GM21723 (cell line): ENCODE measurements around the gene NOCT.
"Not testable (repeated sequence)": the region's sequence is repeated elsewhere in the genome, so short reads cannot be mapped to it uniquely, and the experiment has no call there.

ENCODE experiments used
- ATAC-seq: cut with Tn5 transposase; IDR thresholded peaks from one replicate; pipeline ENCODE4 v1.9.1; 2021; ENCODE audit warnings: mild to moderate bottlenecking, moderate library complexity; ENCODE audit not compliant: unreplicated experiment

NOCT gene

DNA sequence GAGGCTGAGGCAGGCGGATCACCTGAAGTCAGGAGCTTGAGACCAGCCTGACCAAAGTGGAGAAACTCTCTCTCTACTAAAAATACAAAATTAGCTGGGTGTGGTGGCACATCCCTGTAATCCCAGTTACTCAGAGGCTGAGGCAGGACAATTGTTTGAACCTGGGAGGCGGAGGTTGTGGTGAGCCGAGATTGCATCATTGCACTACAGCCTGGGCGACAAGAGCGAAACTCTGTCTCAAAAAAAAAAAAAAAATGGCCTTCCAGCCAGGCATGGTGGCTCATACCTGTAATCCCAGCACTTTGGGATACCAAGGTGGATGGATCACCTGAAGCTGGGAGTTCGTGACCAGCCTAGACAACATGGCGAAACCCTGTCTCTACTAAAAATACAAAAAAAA, 7.3 kb upstream of the NOCT start:
- not testable (repeated sequence) for ATAC-seq

DNA sequence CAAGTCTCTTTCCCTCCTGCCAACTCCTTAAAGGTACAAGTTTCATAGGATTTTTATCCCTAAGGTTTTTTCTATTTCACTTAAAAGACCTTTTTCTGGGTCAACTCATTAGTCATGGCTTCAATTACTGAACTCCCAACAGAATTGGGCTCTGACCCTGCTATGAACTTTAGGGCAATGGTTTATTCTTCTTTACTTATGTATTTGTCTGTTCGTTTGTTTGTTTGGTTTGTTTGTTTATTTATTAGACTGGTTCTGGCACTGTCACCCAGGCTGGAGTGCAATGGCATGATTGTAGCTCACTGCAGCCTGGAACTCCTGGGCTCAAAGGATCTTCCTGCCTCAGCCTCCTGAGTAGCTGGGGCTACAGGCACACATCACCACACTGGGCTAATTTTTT, 5.9 kb upstream of the NOCT start:
- ATAC-seq: no peak

DNA sequence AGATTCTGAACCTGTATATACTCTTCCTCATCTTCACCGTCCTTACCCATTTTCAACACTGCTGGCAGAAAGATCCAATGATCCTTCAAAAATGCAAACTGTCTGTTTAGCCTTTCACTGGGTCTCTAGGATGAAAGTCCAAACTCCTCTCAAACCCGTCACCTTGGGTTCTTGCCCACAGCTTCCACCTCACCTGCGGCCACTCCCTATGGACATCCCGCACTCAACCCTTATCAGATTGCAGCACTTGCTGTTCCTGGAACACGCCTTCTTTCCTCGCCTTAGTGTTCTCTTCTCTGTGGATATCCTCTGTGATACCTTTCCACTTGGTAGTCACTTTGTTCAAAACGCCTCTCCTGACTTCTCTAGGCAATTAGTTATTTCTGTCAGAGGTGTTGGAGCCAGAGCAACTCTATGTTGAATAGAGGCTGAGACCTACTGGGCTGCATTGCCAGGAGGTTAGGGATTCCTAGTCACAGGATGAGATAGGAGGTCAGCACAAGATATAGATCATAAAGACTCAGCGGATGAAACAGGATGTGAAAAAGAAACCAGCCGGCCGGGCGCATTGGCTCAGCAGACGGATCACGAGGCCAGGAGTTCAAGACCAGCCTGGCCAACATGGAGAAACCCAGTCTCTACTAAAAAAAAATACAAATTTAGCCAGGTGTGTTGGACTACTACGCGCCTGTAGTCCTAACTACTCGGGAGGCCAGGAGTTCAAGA, 4.2 kb upstream of the NOCT start:
- no peak for ATAC-seq

DNA sequence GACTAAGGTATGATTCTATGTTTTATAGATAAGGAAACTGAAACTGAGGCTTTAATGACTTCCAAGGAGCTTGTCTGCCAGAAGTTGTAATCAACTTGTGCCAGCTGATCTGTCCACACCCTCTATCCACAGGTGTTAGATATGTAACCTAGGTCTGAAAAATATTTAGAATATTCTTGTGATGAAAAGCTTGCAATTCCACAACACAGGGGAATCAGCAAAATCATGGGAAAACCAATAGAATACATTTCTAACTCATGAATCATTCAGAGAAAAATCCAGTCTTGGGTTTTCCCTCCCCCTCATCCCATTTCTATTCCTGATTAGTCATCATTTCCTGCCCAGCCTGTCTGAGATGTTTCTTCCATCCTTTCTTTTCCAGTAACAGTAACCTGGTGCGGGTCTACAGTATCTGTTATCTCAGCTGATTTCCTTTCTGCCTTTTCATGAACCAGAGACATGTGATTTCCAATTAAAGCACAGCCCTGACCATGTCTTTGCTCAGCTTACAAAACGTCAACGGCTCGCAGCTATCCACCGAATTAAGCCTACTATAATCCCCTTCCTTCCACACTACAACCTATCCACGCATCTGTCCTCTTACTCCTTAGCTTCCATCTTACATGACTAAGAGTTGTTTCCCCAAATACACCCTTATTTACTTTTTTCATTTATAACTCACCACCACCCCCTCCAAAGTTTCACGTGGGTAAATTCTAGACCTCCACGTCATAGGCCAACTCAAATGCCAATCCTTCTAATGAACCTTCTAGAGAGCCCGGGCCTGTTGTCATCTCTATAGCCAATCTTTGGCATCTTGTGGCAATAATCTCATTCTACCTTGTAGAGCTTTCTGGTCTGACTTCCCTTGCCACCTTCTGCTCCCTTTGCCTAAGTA, 961 bp upstream of the NOCT start:
- ATAC-seq: peak; percentile 5

DNA sequence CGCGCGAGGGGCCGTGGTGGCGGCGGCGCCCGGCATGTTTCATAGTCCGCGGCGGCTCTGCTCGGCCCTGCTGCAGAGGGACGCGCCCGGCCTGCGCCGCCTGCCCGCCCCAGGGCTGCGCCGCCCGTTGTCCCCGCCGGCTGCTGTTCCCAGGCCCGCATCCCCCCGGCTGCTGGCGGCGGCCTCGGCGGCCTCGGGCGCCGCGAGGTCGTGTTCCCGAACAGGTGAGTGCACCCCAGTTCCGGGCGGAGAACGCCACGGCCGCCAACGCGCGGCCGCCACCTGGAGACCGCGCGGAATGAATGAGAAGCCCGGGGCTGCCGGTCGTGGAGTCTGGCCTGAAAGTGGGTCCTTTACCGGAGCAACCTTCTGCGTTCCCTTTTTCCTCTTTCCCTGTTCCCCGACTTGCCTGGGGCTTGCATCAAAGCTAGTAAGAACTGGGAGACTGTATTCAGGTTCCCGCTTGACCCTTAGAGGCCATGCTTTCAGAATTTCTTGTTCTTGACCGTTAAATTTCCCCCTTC, 429 bp downstream of the NOCT start:
- ATAC-seq: peak; percentile 43

DNA sequence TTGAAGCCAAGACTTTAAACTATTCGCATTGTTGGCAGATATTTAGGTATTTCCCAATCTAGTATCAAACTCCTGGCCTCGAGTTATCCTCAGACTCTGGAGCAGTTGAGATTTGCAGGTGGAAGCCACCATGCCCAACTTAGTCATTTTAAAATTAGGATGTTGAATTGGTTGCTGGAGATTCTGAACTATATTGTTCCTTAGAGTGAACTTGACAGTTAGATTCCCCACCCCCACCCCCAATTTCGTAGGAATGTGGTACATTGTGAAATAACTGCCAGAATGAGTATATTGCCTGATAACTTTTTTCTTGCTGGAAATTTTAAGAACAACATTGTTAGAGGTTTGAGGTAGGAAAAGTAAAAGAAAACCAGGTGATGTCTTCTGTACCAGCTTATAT, 2.3 kb downstream of the NOCT start:
- no peak for ATAC-seq

DNA sequence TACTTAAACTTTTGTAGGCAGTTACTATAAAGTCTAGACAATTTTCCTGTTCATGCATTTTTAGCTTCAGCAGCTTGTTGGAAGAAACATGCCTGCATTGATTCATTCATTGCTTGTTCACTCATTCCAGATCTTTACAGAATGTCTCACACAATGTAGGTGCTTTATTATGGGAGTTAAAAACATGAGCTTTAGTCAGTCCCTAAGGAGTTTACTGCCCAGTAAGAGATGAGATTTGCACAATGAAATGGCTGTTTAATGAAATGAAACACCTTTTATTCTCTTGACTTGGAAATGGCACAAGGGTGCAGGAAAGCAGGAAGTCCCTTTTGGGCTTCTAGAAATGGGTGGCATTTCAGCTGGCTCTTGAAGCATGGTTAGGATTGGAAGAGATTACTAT, 2.9 kb downstream of the NOCT start:
- ATAC-seq: no peak

DNA sequence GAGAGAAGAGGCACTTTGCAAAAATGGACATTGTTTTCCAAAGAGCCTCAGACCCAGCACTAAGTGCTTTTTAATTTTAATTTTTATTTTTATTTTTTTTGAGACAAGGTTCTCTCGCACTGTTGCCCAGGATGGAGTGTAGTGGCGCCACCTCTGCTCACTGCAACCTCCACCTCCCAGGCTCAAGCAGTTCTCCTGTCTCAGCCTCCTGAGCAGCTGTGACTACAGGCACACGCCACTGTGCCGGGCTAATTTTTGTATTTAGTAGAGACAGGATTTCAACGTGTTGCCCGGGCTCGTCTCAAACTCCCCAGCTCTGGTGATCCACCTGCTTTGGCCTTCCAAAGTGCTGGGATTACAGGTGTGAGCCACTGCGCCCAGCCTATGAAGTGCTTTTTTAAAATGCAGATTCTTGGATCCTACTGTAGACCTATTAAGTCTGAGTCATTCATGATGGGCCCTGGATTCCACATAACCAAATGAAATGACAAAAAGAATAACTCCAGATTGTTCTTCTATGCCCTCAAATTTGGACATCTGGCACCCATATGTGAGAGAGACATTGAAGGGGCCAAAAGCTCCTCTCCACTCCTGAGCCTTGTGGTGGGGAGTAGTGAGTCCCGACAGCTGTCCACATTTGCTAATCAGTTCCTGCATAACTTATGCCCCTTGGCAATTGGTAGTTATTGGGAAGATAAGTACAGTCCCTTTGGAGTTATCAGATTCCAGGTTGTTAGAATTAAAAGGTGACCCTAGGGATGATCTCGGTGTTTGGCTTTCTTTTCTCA, 3.6 kb downstream of the NOCT start:
- no peak for ATAC-seq

DNA sequence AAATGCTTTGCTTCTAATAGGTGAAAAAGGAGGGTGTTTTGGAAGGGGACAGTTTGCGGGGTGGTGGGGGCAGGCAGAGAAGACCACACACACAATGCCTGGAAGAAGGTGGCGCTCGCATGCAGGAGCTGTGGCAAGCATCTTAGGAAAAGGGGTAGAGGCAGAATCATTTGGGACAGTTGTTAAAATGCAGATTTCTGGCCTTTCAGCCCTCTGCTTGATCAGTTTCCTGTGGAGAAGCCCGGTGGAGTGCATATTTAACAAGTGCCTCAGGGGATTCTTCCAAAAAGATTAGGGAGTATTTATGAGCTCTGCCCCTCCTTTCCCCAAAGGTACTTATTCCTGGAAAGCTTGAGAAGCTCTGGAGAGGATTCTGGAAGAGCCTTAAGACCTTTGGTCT, 4.8 kb downstream of the NOCT start:
- ATAC-seq: no peak

DNA sequence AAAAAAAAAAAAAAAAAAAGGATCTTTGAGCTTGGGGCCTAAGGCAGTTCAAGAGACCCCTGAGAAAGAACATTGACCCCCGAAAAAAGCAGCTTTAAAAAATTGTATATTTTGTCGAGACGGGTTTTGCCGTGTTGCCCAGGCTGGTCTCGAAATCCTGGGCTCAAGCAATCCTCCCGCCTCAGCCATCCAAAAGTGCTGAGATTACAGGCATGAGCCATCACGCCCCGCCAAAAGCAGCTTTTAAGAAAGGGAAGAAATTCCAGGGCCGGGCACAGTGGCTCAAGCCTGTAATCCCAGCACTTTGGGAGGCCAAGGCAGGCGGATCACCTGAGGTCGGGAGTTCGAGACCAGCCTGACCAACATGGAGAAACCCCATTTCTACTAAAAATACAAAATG, 5.5 kb downstream of the NOCT start:
- not testable (repeated sequence) for ATAC-seq

DNA sequence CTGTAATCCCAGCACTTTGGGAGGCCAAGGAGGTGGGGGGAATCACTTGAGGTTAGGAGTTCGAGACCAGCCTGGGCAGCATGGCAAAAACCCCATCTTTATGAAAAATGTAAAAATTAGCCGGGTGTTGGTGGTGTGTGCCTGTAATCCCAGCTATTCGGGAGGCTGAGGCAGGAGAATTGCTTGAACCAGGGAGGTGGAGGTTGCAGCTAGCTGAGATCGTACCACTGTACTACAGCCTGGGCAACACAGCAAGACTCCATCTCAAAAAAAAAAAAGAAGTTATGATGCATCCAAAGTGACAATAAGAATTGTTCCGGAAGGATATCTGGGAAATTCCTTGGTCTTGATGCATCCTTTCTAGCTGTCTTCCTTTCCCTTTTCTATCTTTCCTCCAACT, 7.3 kb downstream of the NOCT start:
- no peak for ATAC-seq

DNA sequence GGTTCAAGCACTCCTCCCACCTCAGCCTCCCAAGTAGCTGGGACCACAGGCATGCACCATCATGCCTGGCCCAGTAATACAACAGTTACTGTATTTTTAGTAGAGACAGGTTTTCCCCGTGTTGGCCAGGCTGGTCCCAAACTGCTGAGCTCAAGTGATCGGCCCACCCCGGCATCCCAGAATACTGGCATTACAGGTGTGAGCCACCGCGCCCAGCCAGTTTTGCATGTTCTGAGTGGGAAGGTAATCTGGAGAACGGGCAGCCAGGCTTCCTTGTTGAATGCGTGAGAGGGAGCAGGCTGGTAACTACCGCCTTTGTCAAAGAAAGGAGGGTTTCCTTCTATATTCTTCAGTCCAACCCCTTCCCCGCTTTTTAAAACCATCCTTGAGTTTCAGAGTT, 9.1 kb downstream of the NOCT start:
- no peak for ATAC-seq

DNA sequence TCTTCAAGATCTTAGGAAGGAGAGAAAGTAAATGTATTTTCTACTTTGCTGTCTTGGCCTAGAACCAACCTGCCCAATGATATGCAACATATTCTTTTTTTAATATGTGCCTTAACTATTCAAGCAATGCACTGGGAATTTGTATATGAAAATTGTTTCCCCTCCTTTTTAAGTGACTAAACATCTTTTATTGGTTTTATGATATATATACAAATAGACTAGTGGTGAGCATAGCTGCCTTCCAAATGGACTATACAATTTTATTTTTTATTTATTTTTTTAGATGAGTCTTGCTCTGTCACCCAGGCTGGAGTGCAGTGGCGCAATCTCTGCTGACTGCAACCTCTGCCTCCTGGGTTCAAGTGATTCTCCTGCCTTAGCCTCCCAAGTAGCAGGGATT, 10.3 kb downstream of the NOCT start:
- no peak for ATAC-seq

DNA sequence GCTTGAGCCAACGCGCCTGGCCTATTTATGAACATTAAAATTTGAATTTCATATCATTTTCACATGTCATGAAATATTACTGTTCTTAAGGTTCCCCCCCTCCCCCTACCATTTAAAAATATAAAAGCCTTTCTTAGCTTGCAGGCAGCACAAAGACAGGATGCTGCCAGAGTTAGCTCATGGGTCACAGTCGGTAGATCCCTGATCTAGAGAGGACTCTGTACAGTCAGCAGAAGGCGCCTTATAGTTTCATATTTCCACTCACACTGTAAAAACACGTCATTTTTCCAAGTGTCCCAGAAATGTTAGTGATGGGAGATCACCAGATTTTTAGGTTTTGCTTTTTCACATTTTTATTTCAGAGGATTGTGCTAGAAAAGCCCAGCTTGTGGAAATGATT, 12.2 kb downstream of the NOCT start:
- no peak for ATAC-seq

DNA sequence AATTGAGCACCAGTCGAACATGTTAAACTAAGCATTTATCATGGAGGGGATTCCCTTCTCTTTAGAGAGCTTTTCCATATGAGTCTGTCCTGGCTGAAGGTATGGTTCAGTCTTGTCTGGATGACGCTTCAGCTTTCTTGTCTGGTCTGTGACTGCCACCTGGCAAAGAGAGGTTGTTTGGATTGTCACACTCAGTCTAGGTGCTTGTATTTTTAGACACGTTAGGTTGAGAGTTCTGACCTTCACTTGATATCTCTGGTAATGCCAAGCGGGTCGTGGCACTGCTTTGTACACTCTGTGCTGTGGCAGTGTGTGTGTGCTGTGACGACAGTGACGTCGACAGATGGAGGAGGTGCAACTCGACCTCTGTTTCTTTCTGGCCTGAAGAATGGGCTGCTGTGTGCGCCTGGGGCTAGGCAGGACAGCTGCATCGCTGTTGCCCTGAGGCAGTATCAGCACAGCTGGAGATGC, 12.6 kb downstream of the NOCT start:
- ATAC-seq: no peak

DNA sequence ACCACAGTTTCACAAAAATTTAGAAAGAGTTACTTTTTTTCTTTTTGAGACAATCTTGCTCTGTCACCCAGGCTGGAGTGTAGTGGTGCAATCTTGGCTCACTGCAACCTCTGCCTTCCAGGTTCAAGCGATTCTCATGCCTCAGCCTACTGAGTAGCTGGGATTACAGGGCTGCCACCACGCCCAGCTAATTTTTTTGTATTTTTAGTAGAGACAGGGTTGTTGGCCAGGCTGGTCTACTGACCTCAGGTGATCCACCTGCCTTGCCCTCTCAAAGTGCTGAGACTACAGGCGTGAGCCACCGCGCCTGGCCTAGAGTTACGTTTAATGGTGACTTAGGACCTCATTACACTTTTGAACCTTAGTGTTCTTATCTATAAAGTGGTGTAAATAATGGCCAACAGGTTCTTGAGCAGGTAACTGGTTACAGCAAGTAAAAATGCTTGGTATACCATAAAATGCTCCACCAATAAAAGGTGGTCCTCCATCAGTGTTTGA, 14.3 kb downstream of the NOCT start:
- not testable (repeated sequence) for ATAC-seq

DNA sequence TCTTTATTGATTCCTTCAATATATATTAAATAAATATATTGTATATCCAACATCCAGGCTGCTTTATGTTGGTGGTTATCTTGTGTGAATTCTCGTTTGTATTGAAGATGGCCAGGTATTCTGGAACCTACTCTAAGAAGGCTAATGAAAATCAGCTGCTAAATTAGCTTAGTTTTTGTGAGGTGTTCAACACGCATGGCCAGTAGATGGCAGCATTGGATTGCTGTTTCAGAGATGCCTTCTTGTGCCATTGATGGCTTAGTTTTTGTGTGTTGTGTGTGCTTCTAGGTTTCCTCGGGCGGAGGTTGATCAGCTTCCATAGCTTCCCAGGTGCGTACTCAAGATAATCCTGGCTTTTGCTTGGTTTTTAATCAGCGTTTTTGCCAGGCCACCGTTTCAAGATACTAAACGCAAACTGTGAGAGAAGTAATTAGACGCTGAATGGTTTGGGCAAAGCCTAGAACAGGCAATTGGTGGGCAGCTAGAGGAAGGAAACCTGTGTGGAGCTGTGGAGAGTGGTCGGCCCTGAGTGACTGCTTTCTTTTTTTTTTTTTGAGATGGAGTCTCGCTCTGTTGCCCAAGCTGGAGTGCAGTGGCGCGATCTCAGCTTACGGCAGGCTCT, 15.1 kb downstream of the NOCT start:
- ATAC-seq: peak; percentile 83

DNA sequence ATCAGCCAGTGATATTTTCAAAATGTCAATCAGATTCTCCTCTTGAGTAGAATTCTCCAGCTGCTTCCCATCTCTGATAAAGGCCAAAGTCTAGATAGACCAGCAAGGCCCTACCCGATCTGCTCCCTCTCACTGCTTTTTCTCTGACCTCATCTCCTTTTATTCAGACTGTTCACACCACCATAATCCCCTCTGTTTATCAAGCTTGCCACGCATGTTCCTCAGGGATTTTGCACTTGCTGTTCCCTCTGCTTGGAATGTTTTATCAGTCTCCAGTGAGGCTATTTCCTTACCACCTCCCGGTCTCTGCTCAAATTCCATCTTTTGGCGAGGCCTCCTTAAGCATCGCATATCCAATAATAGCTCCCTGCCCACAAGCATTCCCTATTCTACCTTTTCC, 20.1 kb downstream of the NOCT start:
- no peak for ATAC-seq

DNA sequence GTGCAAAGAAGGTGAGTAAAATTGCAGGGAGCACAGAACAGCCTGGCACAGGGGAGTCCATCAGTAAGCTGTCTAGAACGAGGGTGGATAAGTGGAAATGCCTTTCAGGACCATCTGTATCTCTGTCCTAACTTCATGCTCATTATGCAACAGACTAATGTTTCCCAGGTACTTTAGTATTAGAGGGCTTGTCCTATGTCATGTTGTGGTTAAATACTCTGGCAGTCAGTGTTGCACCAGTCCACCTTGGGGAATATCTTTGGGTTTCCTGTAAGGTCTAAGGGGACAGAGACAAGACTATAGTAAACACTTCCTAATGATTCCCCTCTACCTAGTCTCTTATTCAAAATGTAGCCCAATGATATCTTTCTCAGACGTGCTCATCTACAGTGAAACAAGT, 21.3 kb downstream of the NOCT start:
- no peak for ATAC-seq

DNA sequence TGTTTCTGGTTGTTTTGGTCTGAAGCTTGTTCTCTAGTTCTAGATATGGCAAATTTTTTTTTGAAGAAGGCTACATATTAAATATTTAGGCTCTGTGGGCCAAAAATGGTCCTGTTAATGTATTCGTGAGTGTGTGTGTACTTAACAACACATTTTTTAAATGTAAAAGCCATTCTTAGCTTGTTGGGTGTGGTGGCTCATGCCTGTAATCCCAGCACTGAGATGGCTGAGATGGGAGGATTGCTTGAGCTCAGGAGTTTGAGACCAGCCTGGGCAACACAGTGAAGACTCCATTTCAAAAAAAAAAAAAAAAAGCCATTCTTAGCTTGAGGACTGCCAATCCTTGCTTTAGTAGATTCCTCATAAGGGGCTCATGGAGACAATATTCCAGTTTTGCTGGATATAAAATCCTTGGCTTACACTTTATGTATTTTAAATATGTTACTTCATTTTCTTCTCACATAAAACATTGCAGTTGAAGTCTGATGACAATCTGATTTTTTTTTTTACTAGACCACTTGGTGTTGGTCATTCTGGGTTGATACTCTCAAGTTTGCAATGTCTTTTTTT, 23.4 kb downstream of the NOCT start:
- ATAC-seq: no peak
